Stimulated activated naive CD8-positive, alpha-beta T cell treated with anti-CD3 and anti-CD28 coated beads, Interleukin-15, amount 100 ng/mL, for 72 hours (primary cell): ENCODE measurements around the gene PNPLA7.

Source experiments
- ATAC-seq: fragments of 150-1000 bp; cut with Tn5 transposase; 2 replicates; pipeline ENCODE4 v1.10.0; 2021; ENCODE audit warnings: mild to moderate bottlenecking, moderate library complexity
- DNase-seq, 2 donors: peaks; one replicate each; pipeline ENCODE4 v3.0.0; 2021 to 2022
- H3K27ac Mint-ChIP-seq, 2 donors: one replicate each; pipeline ENCODE4 v1.8.0; 2022; ENCODE audit warnings: mild to moderate bottlenecking in 2 of 2, mixed read lengths in 2 of 2, moderate library complexity in 2 of 2
- H3K27me3 Mint-ChIP-seq: one replicate; pipeline ENCODE4 v1.8.0; 2022; ENCODE audit warnings: mixed read lengths
- H3K4me1 Mint-ChIP-seq: one replicate; pipeline ENCODE4 v1.8.0; 2022; ENCODE audit warnings: mild to moderate bottlenecking, mixed read lengths
- H3K4me3 Mint-ChIP-seq, 2 donors: one replicate each; pipeline ENCODE4 v1.8.0; 2022; ENCODE audit warnings: mild to moderate bottlenecking in 2 of 2, mixed read lengths in 2 of 2, moderate library complexity in 1 of 2
- H3K9me3 Mint-ChIP-seq, 2 donors: one replicate each; pipeline ENCODE4 v1.8.0; 2022; ENCODE audit warnings: mixed read lengths in 2 of 2

PNPLA7 gene

DNA sequence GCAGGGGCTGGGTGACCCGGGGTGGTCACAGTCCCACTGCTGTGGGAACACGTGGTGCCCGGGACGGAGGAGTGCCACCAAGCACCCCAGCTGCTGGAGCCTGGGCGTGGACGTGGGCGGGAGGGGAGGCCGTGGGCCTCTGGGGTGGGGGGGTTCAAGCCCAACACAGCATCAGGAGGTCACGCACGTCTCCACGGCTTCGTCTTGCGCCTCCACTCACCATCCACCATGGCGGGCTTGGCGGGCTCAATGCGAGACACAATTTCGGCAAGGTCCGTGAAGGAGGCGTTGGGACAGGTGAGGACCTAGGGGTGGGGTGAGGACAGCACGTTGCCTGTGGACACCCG lies 88.9 kb downstream of the PNPLA7 start:
- H3K9me3 Mint-ChIP-seq: no peaks in the 10 kb centered on the region
- DNase-seq (no peak), ATAC-seq (no peak)
- H3K27me3 Mint-ChIP-seq: no peaks in the 10 kb centered on the region
- H3K4me3 Mint-ChIP-seq: peak overlapping the region; percentile 82 to 83
- H3K4me1 Mint-ChIP-seq: peaks cover 55% of the 10 kb centered on the region
- no peak overlapping the region for H3K27ac Mint-ChIP-seq

DNA sequence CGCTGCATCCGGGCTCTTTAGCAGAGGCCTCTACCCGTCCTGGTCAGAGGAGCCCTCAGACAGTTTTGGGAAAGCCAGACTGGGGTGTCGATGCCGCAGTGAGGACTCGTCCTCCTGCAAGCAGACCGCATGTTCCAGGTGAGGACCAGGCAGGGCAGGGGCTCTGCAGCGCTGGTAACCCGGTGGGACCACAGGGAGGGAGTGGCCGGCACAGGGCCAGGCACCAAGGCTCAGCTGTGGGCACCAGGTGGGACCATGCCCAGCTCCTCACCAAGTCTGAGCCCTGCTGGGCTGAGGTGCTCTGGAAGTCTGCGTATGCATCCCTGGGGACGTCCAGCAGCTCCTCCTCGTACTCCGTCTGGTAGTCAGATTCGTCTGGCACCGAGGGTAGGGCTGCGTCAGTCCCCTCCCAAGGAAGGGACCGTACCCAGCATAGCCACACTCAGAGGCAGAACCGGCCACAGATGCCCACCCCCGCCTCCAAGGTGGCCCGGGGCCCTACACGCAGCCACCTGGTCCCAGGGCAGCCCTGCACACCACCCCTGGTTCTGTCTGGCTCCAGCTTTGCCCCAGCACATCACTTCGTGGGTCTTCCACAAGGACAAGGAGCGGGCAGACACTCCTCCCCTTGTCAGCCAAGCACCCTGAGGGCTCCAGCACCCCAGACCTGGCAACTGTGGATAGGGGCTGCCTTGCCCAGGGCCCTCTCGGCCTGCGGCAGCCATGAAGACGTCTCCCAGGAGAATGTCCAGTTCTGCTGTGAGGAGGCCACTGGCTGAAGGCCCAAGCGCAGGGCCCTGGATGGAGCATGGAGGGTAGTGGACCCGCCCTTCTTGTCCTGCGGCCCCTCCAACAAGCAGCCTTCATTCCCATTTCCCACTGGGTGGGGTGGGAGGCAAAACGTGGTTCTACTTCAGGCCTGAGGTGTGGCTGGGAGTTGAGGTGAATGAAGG lies 89.6 kb downstream of the PNPLA7 start:
- Mint-ChIP-seq H3K4me3 (peak overlapping the region; percentile 82 to 83), H3K4me1 (peaks cover 61% of the 10 kb centered on the region), H3K9me3 (no peaks in the 10 kb centered on the region), H3K27me3 (no peaks in the 10 kb centered on the region), H3K27ac (no peak overlapping the region)
- ATAC-seq (no peak), DNase-seq (no peak)

DNA sequence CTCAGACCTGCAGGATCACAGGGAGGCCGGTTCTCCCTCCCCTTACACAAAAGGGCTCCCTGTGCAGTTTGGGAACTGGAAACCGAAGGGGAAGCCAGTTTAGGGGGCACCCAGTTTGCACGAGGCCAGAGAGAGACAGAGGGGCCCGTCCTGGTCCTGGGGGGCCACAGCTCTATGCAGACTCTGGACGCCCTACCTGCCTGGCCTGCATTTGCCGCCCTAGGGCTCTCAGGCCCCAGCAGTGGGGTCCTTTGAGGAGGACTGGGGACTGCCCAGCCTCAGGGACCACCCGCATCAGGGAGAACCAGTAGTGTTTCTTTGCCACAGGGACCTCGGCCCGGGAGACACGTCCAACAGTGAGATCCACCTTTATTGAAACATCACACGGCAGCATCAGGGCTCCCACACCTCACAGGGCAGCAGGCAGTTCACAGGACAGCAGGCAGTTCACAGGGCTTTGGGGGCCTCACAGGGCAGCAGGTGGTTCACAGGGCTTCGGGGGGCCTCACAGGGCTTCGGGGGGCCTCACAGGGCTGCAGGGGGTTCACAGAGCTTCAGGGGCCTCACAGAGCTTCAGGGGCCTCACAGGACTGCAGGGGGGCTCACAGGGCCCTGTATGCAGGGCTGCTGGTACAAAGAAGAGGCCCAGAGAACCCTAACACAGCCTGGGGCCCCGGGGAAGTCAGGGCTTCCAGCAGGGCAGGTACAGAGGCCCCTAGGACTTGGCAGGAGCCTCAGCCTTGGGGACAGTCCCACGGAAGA lies 90.4 kb downstream of the PNPLA7 start:
- ATAC-seq (no peak), DNase-seq (peak in 1 of 2 donors; percentile 30)
- no peaks in the 10 kb centered on the region for H3K27me3 Mint-ChIP-seq
- peaks cover 70% of the 10 kb centered on the region for H3K4me1 Mint-ChIP-seq
- H3K27ac Mint-ChIP-seq: peak overlapping the region in 1 of 2 donors; percentile 59
- no peaks in the 10 kb centered on the region for H3K9me3 Mint-ChIP-seq
- peak overlapping the region; percentile 56 to 83 for H3K4me3 Mint-ChIP-seq

DNA sequence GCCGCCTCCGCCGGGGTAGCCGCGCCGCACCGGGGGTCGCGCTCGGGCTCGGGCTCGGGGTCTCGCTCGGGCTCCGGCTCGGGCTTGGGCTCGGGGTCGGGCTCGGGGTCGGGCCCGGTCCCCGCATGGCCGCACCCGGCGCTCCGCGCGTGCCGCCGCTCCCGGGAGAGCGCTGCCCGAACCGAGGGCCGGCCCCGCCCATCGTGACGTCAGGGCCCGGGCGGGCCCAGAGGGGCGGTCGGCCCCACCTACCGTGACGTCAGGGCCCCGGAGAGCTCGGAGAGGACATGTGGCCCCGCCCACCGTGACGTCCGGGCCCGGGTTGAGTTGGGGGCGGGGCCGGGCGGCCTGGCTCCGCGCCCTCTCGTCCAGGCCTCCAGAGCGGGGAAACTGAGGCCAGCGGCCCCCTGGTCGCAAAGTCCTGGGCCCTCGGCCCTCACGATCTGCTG lies 91.0 kb downstream of the PNPLA7 start, which contains the start of gene NSMF:
Gene NSMF (minus strand): TSS at position 183 of the 449 bp plus-strand sequence. CDS start 232 bp downstream, outside the sequence.
- peak within 1 kb of the TSS; percentile 56 to 83 for H3K4me3 Mint-ChIP-seq
- peak; percentile 94 to 96 for DNase-seq
- ATAC-seq: peak; percentile 63
- H3K27me3 Mint-ChIP-seq: no peaks in the 10 kb centered on the region
- H3K4me1 Mint-ChIP-seq: peaks cover 76% of the 10 kb centered on the region
- peak within 1 kb of the TSS in 1 of 2 donors; percentile 59 for H3K27ac Mint-ChIP-seq
- no peaks in the 10 kb centered on the region for H3K9me3 Mint-ChIP-seq

DNA sequence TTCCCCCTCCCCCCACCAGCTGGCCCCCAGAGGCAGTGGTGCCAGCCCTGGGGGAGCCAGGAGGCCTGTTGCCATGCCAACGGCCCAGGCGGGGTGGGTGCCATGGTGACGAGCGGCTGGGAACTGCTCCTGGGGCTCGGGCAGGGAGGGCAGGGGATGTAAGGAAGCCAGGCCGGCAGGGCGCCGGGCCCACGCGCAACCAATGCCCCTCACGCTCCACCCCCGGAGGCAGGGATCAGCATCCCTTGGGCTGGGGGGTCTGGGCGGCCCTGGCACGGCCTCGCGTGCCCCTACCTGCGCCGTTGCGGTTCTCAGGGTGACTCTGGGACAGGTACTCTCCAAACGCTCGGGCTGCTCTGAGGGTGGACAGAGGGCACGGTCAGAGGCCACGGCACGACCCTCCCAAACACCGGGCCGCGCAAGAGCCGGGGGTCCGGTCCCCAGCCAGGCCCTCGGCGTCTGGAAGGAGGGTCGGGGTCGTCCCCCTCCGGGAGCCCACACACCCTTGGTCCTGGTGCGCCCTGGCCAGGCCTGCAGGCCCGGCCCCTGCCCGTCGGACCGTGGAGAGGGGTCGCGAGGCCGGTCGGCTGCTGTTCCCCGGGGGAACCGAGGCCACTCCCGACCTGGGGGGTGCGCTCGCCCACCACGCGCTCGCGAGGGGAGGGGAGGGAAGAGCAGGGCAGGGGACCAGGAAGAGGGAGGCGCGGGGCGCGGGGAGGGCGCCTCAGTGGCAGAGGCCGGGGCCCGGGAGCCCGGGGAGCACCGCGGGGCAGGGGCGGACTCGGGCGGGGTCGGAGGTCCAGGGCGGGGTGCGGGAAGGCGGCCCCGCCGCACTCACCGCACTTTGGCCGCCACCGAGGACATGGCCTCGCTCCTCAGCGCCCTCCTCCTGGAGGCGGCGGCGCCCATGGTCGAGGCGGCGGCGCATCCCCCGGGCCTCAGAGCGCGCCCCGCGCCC lies 91.7 kb downstream of the PNPLA7 start:
- DNase-seq: peak in 1 of 2 donors; percentile 34
- peak; percentile 11 for ATAC-seq
- Mint-ChIP-seq H3K4me3 (peak overlapping the region; percentile 44 to 73), H3K27me3 (no peaks in the 10 kb centered on the region), H3K27ac (peak overlapping the region in 1 of 2 donors; percentile 48), H3K9me3 (no peaks in the 10 kb centered on the region), H3K4me1 (peaks cover 81% of the 10 kb centered on the region)

DNA sequence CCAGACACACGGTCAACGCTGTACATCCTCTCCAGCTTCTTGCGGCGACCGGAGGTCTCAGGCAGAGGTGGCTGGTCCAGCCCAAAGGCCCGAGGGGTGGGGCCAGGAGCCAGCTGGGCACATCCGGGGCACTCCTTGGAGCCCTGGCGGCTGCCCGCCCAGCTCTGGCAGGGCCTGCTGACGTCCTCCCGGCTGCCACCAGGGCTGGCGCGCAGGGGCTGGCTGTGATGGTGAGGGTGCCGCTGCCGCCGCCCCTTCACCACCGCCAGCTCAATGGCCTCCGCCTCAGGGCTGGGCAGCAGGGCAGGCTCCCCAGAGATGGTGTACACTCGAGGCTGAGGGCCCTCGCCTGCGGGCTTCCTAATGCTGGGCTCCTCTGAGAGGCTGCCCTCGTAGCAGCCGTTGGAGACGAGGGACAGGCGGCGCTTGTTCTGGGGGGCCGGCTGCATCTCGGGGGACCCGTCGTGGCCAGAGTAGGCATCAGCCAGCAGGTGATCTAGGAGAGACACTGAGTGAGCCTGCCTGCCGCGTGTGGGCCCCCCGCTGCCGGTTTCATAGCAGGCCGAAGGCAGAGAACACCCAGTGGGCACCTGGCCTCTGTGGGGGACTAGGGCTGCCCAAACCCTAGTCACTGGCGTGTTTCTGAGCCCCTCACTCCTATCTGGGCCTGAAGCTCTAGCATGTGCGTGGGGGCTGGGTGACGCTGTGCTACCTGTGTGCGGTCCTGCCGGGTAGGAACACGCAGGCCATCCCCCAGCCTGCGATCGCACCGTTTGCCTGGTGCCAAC lies 92.6 kb downstream of the PNPLA7 start:
- peak overlapping the region in 1 of 2 donors; percentile 54 for H3K27ac Mint-ChIP-seq
- H3K4me3 Mint-ChIP-seq: peak overlapping the region in 1 of 2 donors; percentile 73
- peaks cover 81% of the 10 kb centered on the region for H3K4me1 Mint-ChIP-seq
- ATAC-seq (no peak), DNase-seq (peak in 1 of 2 donors; percentile 18)
- H3K9me3 Mint-ChIP-seq: no peaks in the 10 kb centered on the region
- H3K27me3 Mint-ChIP-seq: no peaks in the 10 kb centered on the region

DNA sequence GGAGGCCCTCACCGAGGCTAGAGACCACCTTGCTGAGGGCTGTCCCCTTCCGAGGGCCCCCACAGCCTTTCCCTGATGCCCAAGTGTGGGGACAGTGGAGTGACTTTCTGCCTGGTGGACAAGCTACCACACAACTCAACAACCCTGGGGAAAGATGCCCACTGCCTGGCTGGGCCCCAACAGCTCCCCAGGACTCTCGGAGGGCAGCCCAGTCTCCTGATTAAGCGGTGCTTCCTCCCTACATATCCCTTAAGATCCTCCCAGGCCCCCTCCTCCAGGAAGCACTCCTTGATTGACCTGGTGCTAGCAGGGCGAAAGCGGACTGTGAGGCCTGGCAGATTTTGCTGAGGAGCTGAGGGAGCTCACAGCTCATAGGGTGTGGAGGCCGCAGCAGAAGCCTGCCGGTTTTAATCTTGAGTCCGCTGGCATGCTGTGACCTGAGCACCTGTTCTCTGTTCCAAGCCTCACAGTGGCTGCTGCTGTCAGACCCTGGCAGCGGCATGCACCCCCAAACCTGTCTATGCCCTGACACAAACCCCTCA lies 93.3 kb downstream of the PNPLA7 start:
- DNase-seq (peak in 1 of 2 donors; percentile 7), ATAC-seq (no peak)
- H3K4me3 Mint-ChIP-seq: peak overlapping the region in 1 of 2 donors; percentile 41
- no peaks in the 10 kb centered on the region for H3K27me3 Mint-ChIP-seq
- H3K4me1 Mint-ChIP-seq: peaks cover 84% of the 10 kb centered on the region
- H3K9me3 Mint-ChIP-seq: no peaks in the 10 kb centered on the region
- H3K27ac Mint-ChIP-seq: peak overlapping the region in 1 of 2 donors; percentile 12

DNA sequence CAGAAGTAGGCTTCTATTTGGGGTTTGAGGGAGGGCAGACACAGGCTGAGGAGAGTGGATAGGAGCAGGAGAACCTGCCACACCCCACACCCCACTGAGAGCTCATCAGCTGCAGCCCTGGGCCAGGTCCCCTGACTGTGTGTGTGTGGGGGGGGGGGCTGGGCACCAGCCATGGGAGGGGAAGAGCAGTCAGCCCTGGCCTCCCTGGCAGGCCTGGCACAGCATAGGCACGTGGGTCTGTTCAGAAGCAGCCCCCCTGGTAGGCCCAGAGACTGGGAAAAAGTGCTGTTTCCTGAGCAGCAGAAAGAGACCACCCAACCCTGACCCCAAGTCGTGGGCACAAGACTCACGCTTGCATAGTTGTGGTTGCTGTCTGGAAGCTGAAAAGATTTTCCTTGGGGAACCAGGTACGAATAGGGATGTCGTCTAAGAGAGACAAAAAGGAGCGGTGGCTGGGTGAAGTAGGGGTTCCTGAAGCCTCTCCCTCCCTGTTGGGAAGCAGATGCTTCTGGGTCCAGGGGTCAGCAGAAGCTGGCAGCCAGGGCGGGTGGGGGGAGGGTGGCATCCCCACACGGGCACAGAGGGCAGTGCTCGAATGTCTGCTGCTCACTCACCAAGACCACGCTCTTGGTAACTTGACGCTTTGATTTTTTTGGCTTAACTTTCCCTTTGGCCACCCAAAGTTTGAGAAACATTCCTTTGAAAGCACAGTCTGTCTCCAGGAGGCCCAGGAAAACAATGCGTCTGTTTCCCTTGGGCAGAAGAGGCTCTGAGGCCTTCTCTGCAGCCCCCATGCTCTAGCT lies 93.9 kb downstream of the PNPLA7 start:
- ATAC-seq: no peak
- H3K27ac Mint-ChIP-seq: peak overlapping the region in 1 of 2 donors; percentile 85
- H3K27me3 Mint-ChIP-seq: no peaks in the 10 kb centered on the region
- H3K4me1 Mint-ChIP-seq: peaks cover 82% of the 10 kb centered on the region
- H3K9me3 Mint-ChIP-seq: no peaks in the 10 kb centered on the region
- H3K4me3 Mint-ChIP-seq: no peak overlapping the region
- DNase-seq: peak in 1 of 2 donors; percentile 8

DNA sequence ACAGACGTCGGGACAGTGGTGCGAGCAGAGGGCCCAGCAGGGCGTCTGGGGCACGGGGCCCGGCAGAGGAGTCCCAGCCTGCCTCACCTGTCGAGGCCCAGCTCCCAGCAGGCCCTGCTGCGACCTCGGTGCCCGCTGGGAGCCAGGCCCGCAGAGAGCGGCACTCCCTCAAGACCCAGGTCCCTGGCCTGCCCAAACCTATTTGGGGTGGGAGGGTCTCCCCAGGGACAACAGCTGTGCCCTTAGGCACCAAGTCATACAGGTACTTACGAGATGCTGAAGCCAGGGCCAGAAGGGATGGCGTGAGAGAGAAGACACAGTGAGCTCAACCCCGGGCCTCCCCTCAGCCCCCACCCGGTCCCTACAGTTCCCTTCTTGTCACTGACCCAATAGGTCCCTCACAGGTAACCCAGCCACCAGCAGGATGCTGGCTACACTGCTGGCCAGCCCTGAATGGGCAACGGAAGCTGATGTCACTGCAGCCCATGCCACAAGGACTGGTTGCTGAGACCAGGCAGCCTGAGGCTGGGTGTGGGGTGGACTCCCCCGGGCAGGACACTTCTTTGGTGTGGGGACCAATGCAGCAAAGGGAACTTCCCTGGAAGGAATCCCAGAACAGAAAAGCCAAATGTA lies 94.7 kb downstream of the PNPLA7 start:
- Mint-ChIP-seq H3K4me3 (no peak overlapping the region), H3K27me3 (no peaks in the 10 kb centered on the region), H3K4me1 (peaks cover 80% of the 10 kb centered on the region), H3K27ac (no peak overlapping the region), H3K9me3 (no peaks in the 10 kb centered on the region)
- DNase-seq: peak in 1 of 2 donors; percentile 11
- ATAC-seq: no peak

DNA sequence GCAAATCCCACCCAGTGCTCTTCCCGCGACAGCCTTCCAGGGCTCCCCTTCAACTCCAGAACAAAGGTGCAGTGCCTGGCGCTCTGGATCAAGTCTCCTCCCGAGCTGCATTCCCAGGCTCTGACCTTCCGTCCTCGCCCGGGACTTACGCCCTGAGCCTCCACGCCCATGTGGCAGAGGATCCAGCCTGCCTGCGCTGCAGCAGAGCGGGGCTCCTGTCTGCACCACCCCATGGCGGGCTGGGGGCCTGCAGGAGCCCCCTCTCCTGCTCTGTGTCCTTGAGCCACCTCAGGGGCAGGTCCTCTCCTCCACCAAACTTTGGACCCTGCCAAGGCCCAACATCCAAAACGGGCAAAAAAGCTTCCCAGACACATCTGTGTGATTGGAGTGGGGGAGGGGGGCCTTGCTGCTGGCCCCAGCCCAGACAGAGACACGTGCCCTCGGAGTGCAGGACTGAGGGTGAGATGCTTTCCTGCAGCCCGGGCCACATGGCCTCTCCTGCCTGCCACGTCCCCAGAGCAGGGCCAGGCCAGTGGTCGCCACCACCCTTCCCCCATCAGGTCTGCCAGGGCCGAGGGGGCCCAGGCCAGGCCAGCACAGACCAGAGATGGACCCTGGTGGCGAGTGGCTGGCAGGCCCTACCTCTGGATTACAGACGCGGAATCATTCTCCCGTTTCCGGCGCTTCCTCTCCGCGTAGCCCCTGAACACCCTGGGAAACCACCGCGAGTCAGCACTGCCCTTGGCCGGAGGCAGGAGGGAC lies 95.4 kb downstream of the PNPLA7 start:
- no peaks in the 10 kb centered on the region for H3K27me3 Mint-ChIP-seq
- H3K4me3 Mint-ChIP-seq: peak overlapping the region; percentile 44 to 67
- peaks cover 80% of the 10 kb centered on the region for H3K4me1 Mint-ChIP-seq
- H3K27ac Mint-ChIP-seq: no peak overlapping the region
- no peaks in the 10 kb centered on the region for H3K9me3 Mint-ChIP-seq
- no peak for ATAC-seq
- DNase-seq: peak in 1 of 2 donors; percentile 14

DNA sequence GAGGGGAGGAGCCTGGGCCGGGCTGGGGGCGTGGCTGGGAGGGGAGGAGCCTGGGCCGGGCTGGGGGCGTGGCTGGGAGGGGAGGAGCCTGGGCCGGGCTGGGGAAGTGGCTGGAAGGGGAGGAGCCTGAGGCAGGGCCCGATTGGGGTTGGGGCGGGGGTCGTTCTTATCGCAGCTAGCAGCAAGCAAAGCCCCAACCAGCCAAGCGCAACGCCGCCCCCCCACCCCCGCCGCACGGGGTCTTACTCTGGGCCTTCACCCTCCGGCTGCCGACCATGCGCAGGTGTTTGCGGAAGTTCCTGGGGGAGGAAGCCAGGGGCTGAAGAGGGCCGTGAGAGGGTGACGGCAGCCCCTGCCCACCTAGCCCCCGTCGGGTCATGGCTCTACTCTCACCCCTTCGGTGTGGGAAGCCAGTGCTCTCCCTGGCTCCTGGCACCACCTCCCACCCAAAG lies 96.0 kb downstream of the PNPLA7 start:
- DNase-seq: peak in 1 of 2 donors; percentile 48
- no peak overlapping the region for H3K27ac Mint-ChIP-seq
- H3K27me3 Mint-ChIP-seq: no peaks in the 10 kb centered on the region
- peak overlapping the region; percentile 44 to 67 for H3K4me3 Mint-ChIP-seq
- H3K9me3 Mint-ChIP-seq: no peaks in the 10 kb centered on the region
- no peak for ATAC-seq
- peaks cover 81% of the 10 kb centered on the region for H3K4me1 Mint-ChIP-seq

DNA sequence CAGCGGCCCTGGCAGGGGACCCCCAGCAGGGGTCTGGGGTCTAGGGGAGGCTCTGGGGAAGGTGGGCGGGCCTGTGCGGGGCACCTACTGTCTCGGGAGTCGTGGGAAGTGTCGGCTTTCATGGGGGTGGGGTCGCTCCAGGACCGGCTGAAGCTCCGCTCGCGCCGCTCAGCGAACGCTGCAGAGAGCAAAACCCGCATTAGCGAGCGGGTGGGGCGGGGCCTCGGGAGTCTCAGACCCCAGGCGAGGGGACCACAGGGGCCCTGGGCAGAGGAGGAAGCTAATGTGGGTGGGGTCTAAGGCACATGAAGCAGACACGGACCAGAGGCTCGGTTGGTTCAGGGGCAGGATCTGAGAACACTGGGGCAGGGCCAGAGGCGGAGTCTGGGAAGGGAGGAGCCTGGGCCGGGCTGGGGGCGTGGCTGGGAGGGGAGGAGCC lies 96.5 kb downstream of the PNPLA7 start:
- Mint-ChIP-seq H3K27ac (peak overlapping the region in 1 of 2 donors; percentile 12), H3K9me3 (no peaks in the 10 kb centered on the region), H3K27me3 (no peaks in the 10 kb centered on the region), H3K4me3 (peak overlapping the region in 1 of 2 donors; percentile 2), H3K4me1 (peaks cover 86% of the 10 kb centered on the region)
- peak; percentile 43 for ATAC-seq
- DNase-seq: peak; percentile 55 to 65
